Measurements from ENCODE around the gene CLIP2.

Gene CLIP2

DNA sequence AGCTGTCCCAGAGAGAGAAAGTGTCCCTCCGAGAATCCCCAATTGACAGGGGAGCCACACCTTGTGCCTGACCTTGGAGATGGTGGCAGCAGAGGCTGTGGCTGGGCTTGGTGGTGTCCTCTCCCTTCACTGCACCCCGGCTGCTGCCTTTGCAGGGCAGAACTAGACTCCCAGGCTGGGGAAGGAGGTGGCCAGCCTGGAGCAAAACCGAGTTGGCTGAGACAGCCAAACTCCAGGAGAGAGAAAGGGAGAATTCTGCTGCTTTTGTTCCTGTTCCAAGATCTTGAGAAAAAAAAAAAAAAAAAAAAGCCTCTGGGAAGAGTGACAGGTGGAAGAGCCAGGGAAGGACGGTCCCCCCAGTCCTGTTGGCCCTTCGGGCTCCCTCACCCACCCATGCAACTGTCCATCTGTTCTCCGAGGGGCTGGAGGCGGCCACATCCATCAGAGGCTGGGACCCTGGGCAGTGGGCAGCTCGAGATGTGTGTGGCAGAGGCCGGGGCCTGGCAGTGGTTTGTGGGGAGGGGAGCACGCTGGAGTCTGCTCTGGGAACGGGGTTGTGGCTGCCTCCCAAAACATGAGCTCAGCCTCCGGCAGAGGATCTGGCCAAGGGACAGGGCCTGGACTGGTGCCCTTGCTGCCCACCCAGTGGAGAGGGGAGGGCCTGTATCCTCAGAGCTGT is 35.5 kb downstream of the CLIP2 start:
- Mint-ChIP-seq H3K36me3 (ENCODE audit: low read depth) (peaks cover 25% of the 10 kb centered on the region), H3K27me3 (ENCODE audit: low read depth) (peaks cover 4% of the 10 kb centered on the region), H3K4me1 (peaks cover 12% of the 10 kb centered on the region), H3K27ac (peak overlapping the region in 2 of 3 experiments; percentile 51 to 98), H3K9me3 (no peaks in the 10 kb centered on the region), H3K4me3 (peak overlapping the region in 1 of 3 experiments; percentile 22)
- TF ChIP-seq, protein P1, sequence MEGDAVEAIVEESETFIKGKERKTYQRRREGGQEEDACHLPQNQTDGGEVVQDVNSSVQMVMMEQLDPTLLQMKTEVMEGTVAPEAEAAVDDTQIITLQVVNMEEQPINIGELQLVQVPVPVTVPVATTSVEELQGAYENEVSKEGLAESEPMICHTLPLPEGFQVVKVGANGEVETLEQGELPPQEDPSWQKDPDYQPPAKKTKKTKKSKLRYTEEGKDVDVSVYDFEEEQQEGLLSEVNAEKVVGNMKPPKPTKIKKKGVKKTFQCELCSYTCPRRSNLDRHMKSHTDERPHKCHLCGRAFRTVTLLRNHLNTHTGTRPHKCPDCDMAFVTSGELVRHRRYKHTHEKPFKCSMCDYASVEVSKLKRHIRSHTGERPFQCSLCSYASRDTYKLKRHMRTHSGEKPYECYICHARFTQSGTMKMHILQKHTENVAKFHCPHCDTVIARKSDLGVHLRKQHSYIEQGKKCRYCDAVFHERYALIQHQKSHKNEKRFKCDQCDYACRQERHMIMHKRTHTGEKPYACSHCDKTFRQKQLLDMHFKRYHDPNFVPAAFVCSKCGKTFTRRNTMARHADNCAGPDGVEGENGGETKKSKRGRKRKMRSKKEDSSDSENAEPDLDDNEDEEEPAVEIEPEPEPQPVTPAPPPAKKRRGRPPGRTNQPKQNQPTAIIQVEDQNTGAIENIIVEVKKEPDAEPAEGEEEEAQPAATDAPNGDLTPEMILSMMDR (IDR thresholded peaks at IDR 0.05; ENCODE audit: unreplicated experiment in 3 of 3), result no peak

DNA sequence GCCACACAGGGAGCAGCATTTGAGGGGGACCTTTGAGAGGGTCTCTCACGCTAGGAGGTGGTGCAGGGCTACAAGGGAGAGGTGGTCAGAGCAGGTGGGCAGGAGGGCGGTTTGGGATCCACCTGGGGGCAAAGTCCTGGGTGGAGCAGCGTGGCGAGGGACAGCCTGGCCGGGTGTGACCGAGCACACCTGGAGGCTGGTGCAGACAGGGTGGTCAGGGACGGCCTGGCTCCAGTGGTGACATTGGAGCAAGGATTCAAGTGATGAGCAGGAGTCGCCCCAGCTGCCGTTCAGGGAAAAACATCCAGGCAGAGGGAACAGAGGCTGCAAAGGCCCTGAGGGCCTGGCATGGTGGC is 36.0 kb downstream of the CLIP2 start:
- peak overlapping the region in 1 of 3 experiments; percentile 22 for H3K4me3 Mint-ChIP-seq
- H3K9me3 Mint-ChIP-seq, result no peaks in the 10 kb centered on the region
- peaks cover 4% of the 10 kb centered on the region for H3K27me3 Mint-ChIP-seq (ENCODE audit: low read depth)
- H3K4me1 Mint-ChIP-seq, result peaks cover 12% of the 10 kb centered on the region
- TF ChIP-seq, protein P1 (IDR thresholded peaks at IDR 0.05; ENCODE audit: unreplicated experiment in 3 of 3), result no peak
- peaks cover 22% of the 10 kb centered on the region for H3K36me3 Mint-ChIP-seq (ENCODE audit: low read depth)
- peak overlapping the region in 2 of 3 experiments; percentile 51 to 98 for H3K27ac Mint-ChIP-seq

DNA sequence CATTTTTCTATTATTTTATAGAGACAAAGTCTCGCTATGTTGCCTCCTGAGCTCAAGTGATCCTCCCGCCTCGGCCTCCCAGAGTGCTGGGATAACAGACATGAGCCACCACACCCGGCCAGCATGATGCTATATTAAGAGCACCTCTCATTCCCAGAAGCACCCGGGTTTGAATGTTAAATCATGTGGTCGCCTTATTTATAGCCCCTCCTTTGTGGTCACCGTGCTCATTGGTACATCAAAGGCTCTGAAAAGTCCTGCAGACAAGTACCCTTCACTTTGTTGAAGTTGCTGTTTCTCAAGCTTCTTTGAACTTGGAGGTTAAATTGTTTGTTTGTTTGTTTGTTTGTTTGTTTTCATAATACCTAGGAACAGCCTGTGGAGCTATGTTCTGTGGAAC is 40.0 kb downstream of the CLIP2 start:
- Mint-ChIP-seq H3K27ac (no peak overlapping the region), H3K9me3 (no peaks in the 10 kb centered on the region), H3K27me3 (ENCODE audit: low read depth) (peaks cover 4% of the 10 kb centered on the region), H3K4me3 (no peak overlapping the region), H3K36me3 (ENCODE audit: low read depth) (peaks cover 17% of the 10 kb centered on the region), H3K4me1 (peaks cover 20% of the 10 kb centered on the region)
- TF ChIP-seq, protein P1 (IDR thresholded peaks at IDR 0.05; ENCODE audit: unreplicated experiment in 3 of 3), result no peak

DNA sequence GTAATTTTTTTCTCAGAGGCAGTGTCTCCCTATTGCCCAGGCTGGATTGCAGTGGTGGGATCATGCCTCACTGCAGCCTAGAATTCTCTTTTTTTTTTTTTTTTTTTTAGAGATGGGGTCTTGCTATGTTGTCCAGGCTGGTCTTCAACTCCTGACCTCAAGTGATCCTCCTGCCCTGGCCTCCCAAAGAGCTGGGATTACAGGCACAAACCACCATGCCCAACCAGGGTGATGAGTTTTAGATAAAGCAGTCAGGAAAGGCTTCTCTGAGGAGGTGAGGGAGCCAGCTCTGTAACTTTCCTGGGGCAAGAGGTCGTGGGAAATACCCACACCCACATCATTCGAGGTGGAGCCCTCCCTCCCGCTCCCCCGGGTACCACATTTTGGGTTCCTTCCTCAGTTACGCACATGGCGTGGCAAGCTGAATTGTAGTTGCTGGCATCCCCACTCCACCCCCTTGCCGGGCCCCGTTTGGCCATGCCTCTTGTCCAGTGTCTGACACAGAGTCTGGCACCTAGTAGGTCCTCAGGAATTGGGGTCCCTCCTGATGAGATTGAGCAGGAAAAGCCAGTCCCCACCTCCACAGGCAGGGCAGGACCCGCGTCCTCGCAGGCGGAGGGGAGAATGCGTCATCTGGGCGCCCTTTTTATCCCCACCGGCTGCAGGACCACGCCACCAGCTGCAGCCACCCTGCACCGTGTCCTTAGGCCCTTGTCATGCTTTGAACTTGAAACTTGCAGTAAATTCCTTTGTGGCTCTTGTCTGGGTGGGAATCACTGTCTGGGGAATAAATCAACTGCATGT is 43.4 kb downstream of the CLIP2 start:
- Mint-ChIP-seq H3K9me3 (no peaks in the 10 kb centered on the region), H3K4me1 (peaks cover 13% of the 10 kb centered on the region), H3K27ac (peak overlapping the region in 1 of 3 experiments; percentile 19), H3K4me3 (no peak overlapping the region), H3K36me3 (ENCODE audit: low read depth) (peaks cover 13% of the 10 kb centered on the region), H3K27me3 (ENCODE audit: low read depth) (no peaks in the 10 kb centered on the region)
- TF ChIP-seq, protein P1 (IDR thresholded peaks at IDR 0.05; ENCODE audit: unreplicated experiment in 3 of 3), result no peak

DNA sequence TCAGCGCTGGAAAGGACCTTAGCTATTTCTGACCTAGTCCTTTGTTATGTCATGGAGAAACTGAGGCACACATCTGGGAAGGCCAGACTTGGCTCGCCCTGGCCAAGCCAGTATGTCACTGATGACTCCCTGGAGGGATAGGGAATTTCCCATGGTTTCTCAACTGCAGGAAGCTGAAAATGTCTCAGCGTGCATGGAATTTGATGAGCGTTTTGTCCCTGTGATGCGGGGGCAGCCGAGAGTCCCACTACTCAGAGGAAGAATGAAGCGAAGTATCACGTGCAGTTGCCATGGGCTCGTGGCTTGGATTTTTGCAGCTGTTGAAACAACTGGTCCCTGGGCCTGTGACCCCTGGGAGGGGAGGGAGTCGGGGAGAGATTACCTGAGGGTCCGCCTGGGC is 44.8 kb downstream of the CLIP2 start:
- TF ChIP-seq, protein P1 (IDR thresholded peaks at IDR 0.05; ENCODE audit: unreplicated experiment in 3 of 3), result no peak
- Mint-ChIP-seq H3K27me3 (ENCODE audit: low read depth) (no peaks in the 10 kb centered on the region), H3K27ac (peak overlapping the region; percentile 11 to 84 (median 56)), H3K36me3 (ENCODE audit: low read depth) (peaks cover 9% of the 10 kb centered on the region), H3K9me3 (no peaks in the 10 kb centered on the region), H3K4me3 (no peak overlapping the region), H3K4me1 (peaks cover 13% of the 10 kb centered on the region)

Data from nephron (organoid).